ENCODE results near the gene DEGS1.

GRCh38 chr1:224137518-224137917, 45.5 kb upstream of the DEGS1 start:
- TF ChIP-seq CTCF (IDR thresholded peaks at IDR 0.05) (no peak), POLR2A (IDR thresholded peaks at IDR 0.05) (no peak), EP300 (IDR thresholded peaks at IDR 0.05; ENCODE audit: low read depth) (no peak), POLR2AphosphoS5 (IDR thresholded peaks at IDR 0.05) (no peak)
